NOMO-1 (cell line): ENCODE measurements around the gene FGF14.

Source experiments
- DNase-seq, 2 experiments: peaks; one replicate each; lab custom pipeline; 2025; ENCODE audit not compliant: unreplicated experiment in 2 of 2; lab: John Stamatoyannopoulos, UW

The FGF14 gene

DNA sequence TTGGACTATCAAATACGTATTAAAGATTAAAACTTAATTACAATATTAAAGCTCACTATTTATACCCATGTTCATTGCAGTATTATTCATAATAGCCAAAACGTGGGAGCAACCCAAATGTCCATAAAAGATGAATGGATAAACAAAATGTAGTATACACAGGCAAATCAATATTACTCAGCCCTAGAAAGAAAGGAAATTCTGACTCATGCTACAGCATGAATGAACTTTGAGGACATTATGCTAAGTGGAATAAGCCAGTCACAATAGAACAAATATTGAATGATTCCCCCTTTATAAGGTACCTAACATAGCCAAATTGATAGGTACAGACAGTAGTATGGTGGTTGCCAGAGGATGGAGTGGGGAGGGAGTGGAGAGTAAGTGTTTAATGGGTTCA, 457.3 kb downstream of the FGF14 start:
- no peak for DNase-seq

- no peak for DNase-seq
These were observed 459.2 kb downstream of the FGF14 start for GRCh38 chr13:101942535-101943157.

DNA sequence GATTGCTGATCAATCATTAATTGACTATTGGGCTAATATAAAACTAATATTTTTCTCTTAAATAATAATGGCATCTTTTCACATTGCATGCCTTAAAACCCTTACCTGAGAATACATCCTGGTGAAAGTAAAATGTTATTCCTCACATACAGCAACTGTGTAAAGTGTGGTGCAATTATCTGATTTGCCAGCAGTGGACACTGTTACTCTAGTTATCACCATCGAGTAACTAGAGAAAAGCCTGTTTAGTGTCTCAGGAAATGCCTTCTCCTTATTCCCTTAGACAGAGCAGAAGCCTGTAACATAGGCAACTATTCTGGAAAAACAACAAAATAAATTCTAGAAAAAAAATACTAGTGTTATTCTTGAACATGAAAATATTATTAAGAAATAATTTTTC, 459.8 kb downstream of the FGF14 start:
- DNase-seq, result peak in 1 of 2 experiments; percentile 2

DNA sequence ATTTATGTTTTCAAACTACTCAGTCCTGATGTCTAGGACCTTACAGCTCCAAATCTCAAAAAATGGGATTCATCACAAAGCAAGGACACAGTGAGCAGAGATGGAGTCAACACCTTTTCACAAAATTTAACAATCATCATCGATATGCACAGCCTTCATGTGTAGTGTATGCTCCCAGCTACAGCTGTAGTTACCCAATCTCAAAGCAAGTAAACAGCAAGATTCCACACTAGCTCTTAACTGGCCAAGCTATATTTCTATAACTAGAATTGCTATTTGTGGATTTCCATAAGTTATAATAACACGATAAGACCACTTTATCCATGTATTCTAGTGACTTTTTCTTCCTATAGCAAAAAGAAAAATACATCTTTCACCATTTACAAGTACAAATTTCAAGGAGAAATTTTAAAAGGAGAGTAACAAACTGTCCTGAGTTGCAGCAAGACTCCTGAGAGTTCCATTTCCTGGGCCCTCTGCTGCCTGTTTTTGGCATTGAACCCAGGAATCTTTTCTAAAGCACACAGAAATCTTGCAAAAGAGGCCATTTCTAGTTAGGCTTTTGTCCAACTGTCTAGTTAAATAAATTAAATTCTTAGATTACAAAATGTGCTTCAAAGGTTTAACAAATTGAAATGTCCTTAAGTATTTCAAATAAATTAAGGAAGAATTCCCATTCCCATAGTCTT, 460.6 kb downstream of the FGF14 start:
- DNase-seq, result no peak

DNA sequence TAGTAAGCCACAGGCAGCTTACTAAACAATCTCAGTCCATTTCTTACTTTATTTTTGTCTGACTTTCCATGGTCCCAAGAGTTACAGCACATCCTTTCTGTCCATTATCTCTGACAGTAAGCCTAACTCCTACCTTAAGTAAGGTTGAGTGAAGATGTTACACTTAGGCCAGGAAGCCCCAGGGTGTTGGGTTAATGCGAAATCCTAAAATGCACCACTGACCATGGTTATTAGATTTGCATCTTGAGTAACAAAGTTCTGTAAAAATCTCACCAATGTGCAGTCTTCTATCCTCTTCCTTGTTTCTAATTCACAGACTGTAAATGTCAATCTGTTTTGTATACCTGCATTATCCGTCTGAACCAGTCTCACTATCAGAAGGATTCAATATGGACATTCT, 462.5 kb downstream of the FGF14 start:
- no peak for DNase-seq

GRCh38 chr13:101935828-101936227, 466.0 kb downstream of the FGF14 start:
- no peak for DNase-seq

DNA sequence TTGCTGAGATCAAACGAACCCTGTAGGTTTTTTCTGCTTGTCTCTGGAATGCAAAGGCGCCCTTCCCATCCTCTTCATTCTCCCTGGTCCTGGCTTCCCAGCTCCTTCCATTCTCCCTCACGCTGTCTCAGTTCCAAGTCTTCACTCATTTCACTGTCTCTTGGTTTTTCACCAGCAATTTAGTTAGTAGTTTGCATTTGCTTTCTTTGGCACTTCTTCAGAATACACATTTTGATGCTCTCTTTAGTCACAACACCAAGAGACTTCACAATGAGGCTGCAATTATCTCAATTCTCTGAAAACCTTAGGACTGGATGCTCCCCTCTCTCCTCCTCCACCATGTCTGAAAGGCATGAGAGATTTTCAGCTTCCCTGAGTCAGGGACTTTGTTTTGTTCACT, 470.7 kb downstream of the FGF14 start:
- no peak for DNase-seq

DNA sequence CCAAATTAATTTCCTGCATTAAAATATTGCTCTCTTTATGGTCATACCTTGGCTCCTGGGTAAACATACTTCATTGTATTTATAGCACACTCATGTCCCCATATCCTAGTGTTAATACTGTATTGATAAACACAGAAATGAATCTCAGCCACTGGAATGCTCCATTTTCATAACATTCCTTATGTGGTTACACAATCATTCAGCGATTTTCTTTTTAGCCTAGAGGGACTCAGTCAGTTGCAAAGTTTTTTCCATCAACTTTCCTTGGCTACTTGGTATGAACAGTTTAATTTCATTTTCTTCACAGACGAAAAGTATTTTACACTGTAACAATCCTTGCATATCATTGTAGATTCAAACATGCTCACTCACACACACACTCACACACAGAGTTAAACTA, 471.5 kb downstream of the FGF14 start:
- DNase-seq, result no peak

- DNase-seq, result no peak
These were observed 476.1 kb downstream of the FGF14 start for GRCh38 chr13:101925731-101926130.

- DNase-seq, result no peak
These were observed 482.2 kb downstream of the FGF14 start for GRCh38 chr13:101919541-101920181.

DNA sequence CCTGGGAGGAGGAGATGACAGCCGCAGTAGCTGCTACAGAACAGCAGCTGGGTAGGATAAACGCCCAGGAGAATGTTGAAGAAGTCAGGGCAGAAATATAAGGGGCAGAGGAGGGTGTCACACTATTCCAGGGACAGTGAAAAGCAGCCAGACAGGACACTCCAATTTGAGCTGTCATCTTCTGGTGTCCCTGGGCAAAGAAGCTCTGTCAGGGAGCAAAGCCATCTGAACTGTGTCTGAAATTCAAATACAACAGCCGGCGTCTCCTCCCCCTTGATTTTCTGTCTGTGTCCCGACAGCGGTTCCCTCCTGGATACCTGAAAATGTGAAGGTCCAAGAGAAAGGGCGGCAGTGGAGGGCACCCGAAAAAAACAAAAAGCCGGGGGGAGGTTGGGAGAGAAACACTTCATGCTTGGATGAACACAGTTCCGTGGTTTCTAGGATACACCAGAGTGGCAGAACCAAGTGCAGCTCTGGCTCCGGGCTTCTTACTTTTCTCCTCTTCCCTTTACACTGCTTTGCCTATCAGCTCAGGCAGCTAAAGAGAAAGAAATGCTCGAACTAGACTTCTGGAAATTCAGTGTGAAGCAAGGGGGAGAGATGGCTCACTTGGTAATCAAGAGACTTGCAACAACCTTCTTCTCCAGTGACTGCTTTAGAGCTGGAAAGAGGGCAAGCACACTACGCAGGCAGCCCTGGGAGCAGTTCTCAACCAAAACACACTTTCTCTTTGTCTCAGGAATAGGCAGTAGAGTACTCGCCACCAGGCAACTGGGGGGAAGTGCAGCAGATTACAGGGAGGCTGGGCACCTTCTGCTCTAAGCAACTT, 483.8 kb downstream of the FGF14 start:
- DNase-seq, result no peak

DNA sequence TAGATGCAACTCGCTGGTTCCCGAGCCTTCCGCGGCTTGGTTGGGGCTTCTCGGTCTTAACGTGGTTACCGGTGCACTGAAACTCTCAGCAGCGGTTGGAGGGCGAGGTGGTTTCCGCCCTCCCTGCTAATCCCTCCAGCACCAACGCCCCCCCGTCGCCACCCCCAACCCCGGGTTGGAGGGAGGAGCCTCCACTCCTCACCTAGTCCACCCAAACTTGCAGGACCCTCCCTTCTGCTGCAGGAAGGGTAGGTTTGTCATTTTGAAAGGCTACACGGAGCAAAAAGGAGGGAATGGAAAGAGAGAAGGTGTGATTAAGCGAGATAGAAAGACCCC, 484.4 kb downstream of the FGF14 start:
- no peak for DNase-seq

GRCh38 chr13:101916775-101917474, 484.9 kb downstream of the FGF14 start:
- DNase-seq, result no peak

DNA sequence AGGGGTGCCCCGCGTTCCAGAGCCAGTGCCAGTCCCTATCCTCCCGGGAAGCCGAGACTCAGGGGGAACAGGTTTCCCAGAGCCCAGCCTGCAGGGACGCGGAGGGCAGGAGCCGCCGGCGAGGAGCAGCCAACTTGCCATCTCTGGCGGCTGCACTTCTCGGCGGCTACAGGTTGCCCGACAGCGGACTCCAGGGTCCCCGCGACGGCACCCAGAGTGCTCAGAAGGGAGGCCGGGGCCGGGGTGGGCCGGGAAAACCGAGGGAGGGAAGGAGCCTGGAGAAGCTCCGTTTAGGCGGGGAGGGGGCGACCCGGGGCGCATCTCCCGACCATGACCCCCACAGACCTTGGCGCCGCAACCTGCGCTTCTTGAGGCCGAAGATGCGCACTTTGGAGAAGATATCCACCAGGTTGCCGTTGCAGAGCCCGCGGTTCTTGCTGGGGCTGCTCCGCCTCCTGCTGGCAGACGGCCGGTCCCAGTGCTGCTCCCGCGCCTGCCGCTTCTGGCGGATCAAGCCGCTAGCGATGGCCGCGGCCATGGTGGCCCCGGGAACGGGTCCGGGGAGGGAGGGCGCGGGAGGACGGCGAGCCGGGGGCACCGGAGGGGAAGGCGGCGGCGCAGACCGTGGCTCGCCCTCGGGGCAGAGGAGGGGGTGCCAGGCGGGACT, 485.6 kb downstream of the FGF14 start:
- DNase-seq, result no peak

- no peak for DNase-seq
These were observed 486.1 kb downstream of the FGF14 start for GRCh38 chr13:101915755-101916107.

- no peak for DNase-seq
These were observed 486.5 kb downstream of the FGF14 start for GRCh38 chr13:101915331-101915730.

- no peak for DNase-seq
These were observed 490.1 kb downstream of the FGF14 start for GRCh38 chr13:101911752-101912151.

DNA sequence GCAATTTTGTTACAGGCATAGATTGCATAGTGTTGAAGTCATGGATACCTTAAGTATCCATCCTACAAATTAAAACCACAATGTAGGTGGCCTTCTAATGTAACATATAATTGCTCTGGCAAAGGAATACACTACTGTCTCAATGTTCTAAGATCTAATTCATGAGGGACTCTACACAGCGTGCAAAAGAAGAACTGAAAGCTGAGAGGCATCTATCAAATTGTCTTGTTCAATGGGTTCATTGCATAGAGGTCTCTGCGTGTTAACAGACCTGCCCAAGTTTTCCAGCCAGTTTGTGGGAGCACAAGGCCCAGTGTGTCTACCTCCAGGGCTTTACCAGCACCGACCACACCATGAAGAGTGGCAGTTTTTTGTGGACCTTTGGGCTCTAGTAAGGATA, 498.0 kb downstream of the FGF14 start:
- DNase-seq, result no peak

GRCh38 chr13:101898676-101899075, 503.2 kb downstream of the FGF14 start:
- DNase-seq, result no peak

DNA sequence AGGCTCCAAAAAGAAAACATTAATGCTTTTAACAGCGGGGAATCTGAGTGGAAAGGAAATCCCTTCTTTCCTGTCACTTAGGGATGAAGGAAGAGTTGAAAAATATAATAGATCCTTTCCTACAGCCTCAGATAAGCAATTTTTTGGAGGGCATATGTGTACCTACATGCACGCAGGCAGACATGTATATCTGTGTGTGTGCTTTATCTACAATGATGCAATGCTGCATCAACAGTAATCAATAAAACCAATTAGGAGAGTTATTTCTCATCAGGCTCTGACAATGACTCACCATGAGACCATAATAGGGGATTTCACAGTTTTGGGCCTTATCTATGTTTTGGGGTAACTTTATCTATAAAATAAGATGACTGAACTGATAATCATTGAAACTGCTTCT, 505.3 kb downstream of the FGF14 start:
- DNase-seq, result no peak
